ENCODE data around the gene ARSJ.
A peak's percentile ranks its signal among the peaks of the same experiment; 100 is the strongest.

The ARSJ gene

GRCh38 chr4:113978561-113979147 lies 793 bp downstream of the ARSJ start:
- no peak for TF ChIP-seq CTCF (conservative IDR thresholded peaks at IDR 0.05; ENCODE audit: low read depth)
- CTCF ChIA-PET = interaction anchor here (0.6 kb wide), 1 partner anchor 48 kb away, joined by 4 read pairs; no protein-coding TSS in a partner anchor
- H3K27ac ChIP-seq = peak overlapping the region; percentile 94
- POLR2A ChIA-PET (ENCODE audit: low non-redundant PET) = no interaction called here
- DNase-seq (ENCODE audit: low spot score) = peak; percentile 38

GRCh38 chr4:113978105-113978504 lies 1.3 kb downstream of the ARSJ start:
- ChIA-PET CTCF (interaction anchor here (0.6 kb wide), 1 partner anchor 49 kb away, joined by 4 read pairs; no protein-coding TSS in a partner anchor), POLR2A (ENCODE audit: low non-redundant PET) (no interaction called here)
- TF ChIP-seq CTCF (conservative IDR thresholded peaks at IDR 0.05; ENCODE audit: low read depth) = no peak
- H3K27ac ChIP-seq = peak overlapping the region; percentile 94
- no peak for DNase-seq (ENCODE audit: low spot score)

- DNase-seq (ENCODE audit: low spot score) = no peak
- POLR2A ChIA-PET (ENCODE audit: low non-redundant PET) = no interaction called here
- no peak overlapping the region for H3K27ac ChIP-seq
- no peak for TF ChIP-seq CTCF (conservative IDR thresholded peaks at IDR 0.05; ENCODE audit: low read depth)
- CTCF ChIA-PET = interaction anchor here (0.8 kb wide), 1 partner anchor 397 kb away, joined by 3 read pairs; no protein-coding TSS in a partner anchor
Measured at GRCh38 chr4:113977526-113977855, 2.0 kb downstream of the ARSJ start.

- DNase-seq (ENCODE audit: low spot score) = no peak
- TF ChIP-seq CTCF (conservative IDR thresholded peaks at IDR 0.05; ENCODE audit: low read depth) = no peak
- POLR2A ChIA-PET (ENCODE audit: low non-redundant PET) = no interaction called here
- H3K27ac ChIP-seq = no peak overlapping the region
- CTCF ChIA-PET = interaction anchor here (0.8 kb wide), 1 partner anchor 397 kb away, joined by 3 read pairs; no protein-coding TSS in a partner anchor
Measured at GRCh38 chr4:113976741-113977525, 2.5 kb downstream of the ARSJ start.

- H3K27ac ChIP-seq = no peak overlapping the region
- DNase-seq (ENCODE audit: low spot score) = no peak
- CTCF ChIA-PET = no interaction called here
- no peak for TF ChIP-seq CTCF (conservative IDR thresholded peaks at IDR 0.05; ENCODE audit: low read depth)
- POLR2A ChIA-PET (ENCODE audit: low non-redundant PET) = no interaction called here
Measured at GRCh38 chr4:113975578-113975977, 3.9 kb downstream of the ARSJ start.

GRCh38 chr4:113974467-113974866 lies 5.0 kb downstream of the ARSJ start:
- no peak for DNase-seq (ENCODE audit: low spot score)
- ChIA-PET CTCF (no interaction called here), POLR2A (ENCODE audit: low non-redundant PET) (no interaction called here)
- TF ChIP-seq CTCF (conservative IDR thresholded peaks at IDR 0.05; ENCODE audit: low read depth) = no peak
- no peak overlapping the region for H3K27ac ChIP-seq
